Bronchial smooth muscle cell (primary cell): ENCODE measurements around the gene ZNF200. TPM values are rescaled to one million over a fixed set of nuclear protein-coding genes. Genes with fewer than 3 reads are reported as not detected.

Experiments
- total RNA-seq: library from RNA; depleted of rRNA; stranded (reverse); fragments of >200 nt; gene quantifications from 2 replicates; pipeline ENCODE4 v1.2.1, GENCODE V29; 2014

ZNF200 gene, protein sequence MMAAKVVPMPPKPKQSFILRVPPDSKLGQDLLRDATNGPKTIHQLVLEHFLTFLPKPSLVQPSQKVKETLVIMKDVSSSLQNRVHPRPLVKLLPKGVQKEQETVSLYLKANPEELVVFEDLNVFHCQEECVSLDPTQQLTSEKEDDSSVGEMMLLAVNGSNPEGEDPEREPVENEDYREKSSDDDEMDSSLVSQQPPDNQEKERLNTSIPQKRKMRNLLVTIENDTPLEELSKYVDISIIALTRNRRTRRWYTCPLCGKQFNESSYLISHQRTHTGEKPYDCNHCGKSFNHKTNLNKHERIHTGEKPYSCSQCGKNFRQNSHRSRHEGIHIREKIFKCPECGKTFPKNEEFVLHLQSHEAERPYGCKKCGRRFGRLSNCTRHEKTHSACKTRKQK
- 6.0 and 6.3 TPM in 2 replicates for total RNA-seq

DNA sequence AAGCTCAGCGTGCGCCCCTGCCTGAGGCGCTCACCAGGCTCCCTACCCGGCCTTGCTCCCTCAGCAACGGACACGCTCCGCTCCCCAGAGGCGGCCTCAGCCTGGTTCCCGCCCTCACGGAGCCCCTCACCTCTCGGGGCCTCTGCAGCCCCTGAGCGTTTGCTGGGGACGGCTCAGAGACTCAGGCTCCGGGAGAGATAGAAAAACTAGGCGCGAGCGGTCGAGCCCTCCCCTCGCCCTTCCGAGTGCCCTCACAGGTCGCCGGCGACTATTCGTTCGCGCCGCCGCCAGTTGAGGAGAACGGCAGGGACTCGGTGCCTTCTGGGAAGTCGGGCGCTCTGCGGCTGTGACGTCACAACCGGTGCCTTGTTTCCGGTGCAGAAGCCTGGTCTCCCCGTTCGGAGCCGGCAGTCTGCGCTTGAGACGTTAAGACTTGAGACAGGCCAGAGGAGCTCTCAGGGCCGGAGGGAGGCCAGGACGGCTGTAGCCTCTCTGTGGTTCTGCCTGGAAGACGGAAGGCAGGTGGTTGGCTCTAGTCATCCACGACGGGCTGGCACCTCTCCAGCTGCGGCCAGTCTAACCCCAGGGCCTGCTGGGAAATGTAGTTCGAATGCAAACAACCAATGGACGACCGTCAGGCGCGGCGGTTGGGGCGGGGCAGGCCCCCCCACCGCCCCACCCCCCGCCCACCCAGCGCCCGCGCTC lies at the start of gene ZNF200:
Gene ZNF200 (minus strand): TSS at position 302 of the 705 bp plus-strand sequence. CDS start 1,403 bp downstream, outside the sequence.

DNA sequence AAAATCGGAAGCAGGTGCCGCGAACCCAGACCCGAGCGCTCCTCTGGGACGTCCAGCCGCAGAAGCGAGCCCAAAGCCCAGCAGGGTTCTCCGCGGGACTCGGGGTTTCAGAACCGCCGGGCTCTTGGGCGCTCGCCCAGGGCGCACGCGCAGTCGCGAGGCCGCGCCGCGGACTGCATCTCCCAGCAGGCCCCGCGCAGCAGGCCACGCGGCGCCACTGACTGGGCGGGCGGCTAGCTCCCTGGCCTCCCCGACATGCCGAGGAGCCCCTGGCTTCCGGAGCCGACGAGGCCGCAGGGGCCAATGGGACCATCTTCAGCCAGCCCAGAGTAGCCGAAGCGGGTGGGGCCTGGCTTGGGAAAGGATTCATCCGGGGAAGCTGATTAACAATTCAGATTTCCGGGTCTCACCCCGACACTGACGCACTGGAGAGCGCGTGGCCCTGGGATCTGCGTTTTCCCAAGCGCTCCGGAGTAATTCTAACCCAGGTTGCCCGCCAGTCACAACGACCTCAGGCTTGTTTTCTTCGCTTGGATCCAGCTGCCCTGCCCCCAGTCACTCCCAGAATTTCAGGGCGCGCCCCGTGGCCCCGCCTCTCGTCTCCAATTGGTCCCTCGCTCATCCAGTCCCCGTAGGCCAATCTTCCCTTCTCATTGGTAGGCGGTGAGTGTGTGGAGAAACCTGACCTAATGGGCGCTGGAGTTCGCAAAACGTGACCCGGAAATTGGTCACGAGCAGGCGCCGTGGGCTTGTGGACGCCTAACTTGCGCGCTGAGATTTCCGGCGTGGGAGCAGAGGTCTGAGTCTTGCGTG lies 48.0 kb upstream of the ZNF200 start, which contains the start of gene ZNF263:
Gene ZNF263 (plus strand): TSS at position 762 of the 813 bp plus-strand sequence. CDS start 328 bp downstream, outside the sequence.

DNA sequence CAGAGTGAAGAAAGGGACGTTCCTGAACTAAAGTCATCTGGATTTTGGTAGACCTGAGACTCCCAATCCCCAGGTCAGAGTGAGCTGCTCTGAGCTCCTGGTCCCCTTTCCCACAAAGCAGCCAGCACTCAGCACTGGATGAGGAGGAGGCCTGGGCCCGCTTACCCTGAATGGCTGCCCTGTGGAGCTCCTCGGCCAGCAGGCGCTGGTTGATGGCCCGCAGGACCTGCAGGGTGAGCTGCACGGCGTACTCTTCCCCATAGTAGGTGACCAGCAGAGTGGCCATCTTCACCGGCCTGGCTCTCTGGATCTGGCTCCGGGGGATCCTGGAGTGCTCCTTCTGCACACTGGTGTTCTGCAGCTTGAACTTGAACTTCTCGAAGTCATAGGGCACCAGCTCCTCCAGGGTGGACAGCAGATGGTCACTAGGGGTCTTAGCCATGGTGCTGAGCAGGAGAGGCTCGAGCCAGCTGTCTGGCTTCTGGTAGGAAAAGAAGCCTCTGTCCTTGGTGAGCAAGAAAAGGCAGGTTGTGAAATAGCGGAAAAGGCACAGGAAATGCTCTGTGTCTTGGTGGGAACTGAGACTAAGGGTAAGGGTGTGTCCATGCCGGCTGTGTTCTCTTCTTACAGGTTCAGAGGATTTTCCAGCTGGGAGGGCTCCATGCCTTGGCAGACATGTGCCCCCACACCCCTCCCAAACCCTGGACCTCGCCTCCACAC lies 21.3 kb upstream of the ZNF200 start, which contains the start of gene MEFV:
Gene MEFV (minus strand): TSS at position 488 of the 720 bp plus-strand sequence. CDS start 46 bp downstream, at position 442.

DNA sequence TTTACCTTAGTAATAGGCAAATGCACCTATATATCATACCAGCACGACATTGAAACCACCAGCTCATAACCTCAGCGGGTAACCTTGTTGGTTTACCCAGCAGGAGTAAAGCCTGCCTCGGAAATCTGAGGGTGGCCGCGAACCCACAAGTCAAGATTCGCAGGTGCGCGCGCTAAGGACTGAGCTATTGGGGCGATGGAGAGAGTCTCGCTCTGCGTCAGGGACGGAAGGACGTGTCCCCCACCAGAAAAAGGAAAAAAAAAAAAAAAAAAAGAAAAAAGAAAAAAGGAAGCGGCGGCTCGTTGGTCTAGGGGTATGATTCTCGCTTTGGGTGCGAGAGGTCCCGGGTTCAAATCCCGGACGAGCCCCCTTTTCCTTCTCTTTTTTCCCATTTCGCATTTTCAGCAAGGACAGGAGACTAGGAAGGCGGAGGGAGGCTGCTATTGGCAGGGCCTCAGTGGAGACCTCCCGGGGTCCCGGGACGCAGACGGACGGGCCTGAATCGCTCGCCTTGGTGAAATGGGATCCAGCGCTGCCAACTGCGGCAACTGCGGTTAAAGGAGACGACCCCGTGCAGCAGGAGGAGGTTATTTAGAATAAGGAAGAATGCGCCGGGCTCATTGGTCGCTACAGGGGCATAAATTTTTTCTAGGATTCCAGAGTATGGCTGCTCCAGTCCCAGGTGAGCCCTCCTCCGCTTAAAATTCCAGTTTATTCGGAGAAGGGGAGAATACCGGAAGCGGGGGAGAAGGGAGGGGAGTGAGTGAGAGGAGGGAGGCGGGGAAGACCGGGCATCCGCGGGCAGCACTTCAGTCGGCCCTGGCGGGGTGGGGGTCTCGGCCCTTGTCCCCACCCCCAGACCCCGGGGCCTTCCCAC lies 46.9 kb downstream of the ZNF200 start, which contains the start of gene OR1F1:
Gene OR1F1 (plus strand): TSS at position 407 of the 877 bp plus-strand sequence.

Other genes with a start within 250 kb of the ZNF200 start
- under 0.01 TPM in 1 of 2 replicates, not detected in the other for gene CLDN9, start 222.2 kb downstream of the ZNF200 start, total RNA-seq
- gene CLDN6, start 217.0 kb downstream of the ZNF200 start, total RNA-seq: 0.09 and 0.16 TPM in 2 replicates
- gene TNFRSF12A, start 214.8 kb downstream of the ZNF200 start, total RNA-seq: 49.5 and 111 TPM in 2 replicates
- 16.8 and 30.7 TPM in 2 replicates for gene HCFC1R1, start 211.2 kb downstream of the ZNF200 start, total RNA-seq
- 17.8 and 20.2 TPM in 2 replicates for gene THOC6, start 211.1 kb downstream of the ZNF200 start, total RNA-seq
- gene BICDL2, start 198.2 kb downstream of the ZNF200 start, total RNA-seq: 0.17 and 0.32 TPM in 2 replicates
- under 0.01 TPM in 1 of 2 replicates, not detected in the other for gene MMP25, start 188.6 kb downstream of the ZNF200 start, total RNA-seq
- 2.7 and 5.2 TPM in 2 replicates for gene IL32, start 169.5 kb downstream of the ZNF200 start, total RNA-seq
- not detected in 2 replicates for gene ZSCAN10, start 135.9 kb downstream of the ZNF200 start, total RNA-seq
- gene ZNF205, start 122.6 kb downstream of the ZNF200 start, total RNA-seq: 12.1 and 14.3 TPM in 2 replicates
- gene ZNF213, start 100.1 kb downstream of the ZNF200 start, total RNA-seq: 3.2 and 5.0 TPM in 2 replicates
- not detected in 2 replicates for gene OR1F1, start 47.0 kb downstream of the ZNF200 start, total RNA-seq
- gene MEFV, start 21.5 kb upstream of the ZNF200 start, total RNA-seq: under 0.01 and 0.09 TPM in 2 replicates
- 30.0 and 30.6 TPM in 2 replicates for gene ZNF263, start 48.3 kb upstream of the ZNF200 start, total RNA-seq
- 4.4 and 8.5 TPM in 2 replicates for gene TIGD7, start 70.3 kb upstream of the ZNF200 start, total RNA-seq
- gene ZNF75A, start 70.3 kb upstream of the ZNF200 start, total RNA-seq: 16.7 and 18.3 TPM in 2 replicates
- gene OR2C1, start 120.7 kb upstream of the ZNF200 start, total RNA-seq: 0.16 and 0.43 TPM in 2 replicates
- 6.2 and 9.1 TPM in 2 replicates for gene ZSCAN32, start 165.8 kb upstream of the ZNF200 start, total RNA-seq
- 4.8 and 6.3 TPM in 2 replicates for gene ZNF174, start 166.1 kb upstream of the ZNF200 start, total RNA-seq
- 1.1 and 1.3 TPM in 2 replicates for gene ZNF597, start 208.3 kb upstream of the ZNF200 start, total RNA-seq
- gene NAA60, start 208.5 kb upstream of the ZNF200 start, total RNA-seq: 8.4 and 14.6 TPM in 2 replicates